ENCODE data around the gene FUT6.

DNA sequence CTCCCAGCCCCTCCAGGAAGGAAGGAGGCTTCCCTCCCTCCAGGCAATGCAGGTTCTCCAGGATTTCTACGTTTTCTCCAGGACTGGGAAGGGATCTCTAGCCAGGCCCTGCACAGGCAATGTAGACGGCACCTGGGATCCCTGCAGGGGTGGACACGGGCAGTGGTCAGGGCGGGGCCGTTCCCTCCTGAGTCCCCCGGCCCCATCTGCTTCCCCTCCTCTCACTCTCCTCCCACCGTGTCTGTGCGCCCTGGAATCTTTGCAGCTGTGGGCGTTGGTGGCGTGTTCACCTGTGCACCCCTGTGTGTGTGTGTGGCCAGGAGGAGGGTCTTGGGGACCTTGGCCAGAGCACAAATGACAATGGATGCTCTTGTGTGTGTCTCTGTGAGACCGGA, 24.7 kb downstream of the FUT6 start:
- no peak for TF ChIP-seq GATA3 (IDR thresholded peaks at IDR 0.05; ENCODE audit: low read depth, low read length)
- TF ChIP-seq GATA2 (IDR thresholded peaks at IDR 0.05; ENCODE audit: low read depth, low read length): no peak
